Effector memory CD8-positive, alpha-beta T cell (primary cell): ENCODE measurements around the gene GALNT3.

Experiments
- ATAC-seq: fragments of 150-1000 bp; cut with Tn5 transposase; replicated peaks from 2 replicates; pipeline ENCODE4 v1.10.0; 2021; ENCODE audit warnings: mild to moderate bottlenecking, moderate library complexity
- DNase-seq, 3 experiments: peaks; one replicate each; pipeline ENCODE4 v3.0.0; 2021
- H3K27ac Mint-ChIP-seq, 2 donors: one replicate each; pipeline ENCODE4 v1.8.0; 2022; ENCODE audit warnings: mild to moderate bottlenecking in 2 of 2, mixed read lengths in 2 of 2, moderate library complexity in 2 of 2
- H3K27me3 Mint-ChIP-seq, 2 donors: one replicate each; pipeline ENCODE4 v1.8.0; 2022; ENCODE audit warnings: mixed read lengths in 2 of 2
- H3K36me3 Mint-ChIP-seq: one replicate; pipeline ENCODE4 v1.8.0; 2022; ENCODE audit warnings: mild to moderate bottlenecking, moderate library complexity, mixed read lengths; ENCODE audit not compliant: insufficient read depth
- H3K4me1 Mint-ChIP-seq, 2 donors: one replicate each; pipeline ENCODE4 v1.8.0; 2022; ENCODE audit warnings: low read depth in 2 of 2, mixed read lengths in 2 of 2
- H3K4me3 Mint-ChIP-seq, 2 donors: one replicate each; pipeline ENCODE4 v1.8.0; 2022; ENCODE audit warnings: mild to moderate bottlenecking in 2 of 2, mixed read lengths in 2 of 2, moderate library complexity in 2 of 2
- H3K9me3 Mint-ChIP-seq, 2 donors: one replicate each; pipeline ENCODE4 v1.8.0; 2022; ENCODE audit warnings: mixed read lengths in 2 of 2

GALNT3 gene

DNA sequence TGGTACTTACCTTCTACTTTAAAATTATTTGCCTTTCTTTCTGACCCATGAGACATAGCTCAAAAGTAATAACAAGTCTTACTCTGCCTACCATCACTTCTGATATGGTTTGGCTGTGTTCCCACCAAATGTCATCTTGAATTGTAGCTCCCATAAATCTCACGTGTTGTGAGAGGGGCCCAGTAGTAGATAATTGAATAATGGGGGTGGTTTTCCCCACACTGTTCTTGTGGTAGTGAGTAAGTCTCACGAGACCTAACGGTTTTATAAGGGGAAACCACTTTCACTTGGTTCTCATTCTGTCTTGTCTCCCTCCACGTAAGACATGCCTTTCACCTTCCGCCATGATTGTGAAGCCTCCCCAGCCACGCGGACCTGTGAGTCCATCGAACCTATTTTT is 47.5 kb downstream of the GALNT3 start:
- ATAC-seq = no peak
- H3K27me3 Mint-ChIP-seq = no peaks in the 10 kb centered on the region

DNA sequence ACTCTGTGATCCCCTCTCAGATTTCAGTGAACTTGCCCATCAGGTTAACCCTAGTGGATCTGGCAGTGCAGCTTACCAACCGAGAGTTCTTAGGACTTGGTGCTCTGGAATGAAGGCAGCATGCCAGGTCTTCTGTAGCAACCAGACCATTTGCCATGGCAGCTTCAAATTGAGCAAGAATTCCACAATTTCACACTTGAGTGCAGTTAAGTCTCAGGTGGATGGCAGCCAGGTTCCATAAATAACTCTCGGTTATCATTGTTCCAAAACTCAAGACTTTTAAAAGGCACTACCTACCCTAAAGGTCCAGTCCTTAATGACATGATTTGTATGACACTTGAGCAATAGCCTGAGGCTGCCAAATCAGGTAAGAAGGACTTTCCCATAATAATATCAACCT is 48.1 kb downstream of the GALNT3 start:
- ATAC-seq = no peak
- no peak for DNase-seq
- Mint-ChIP-seq H3K27me3 (no peaks in the 10 kb centered on the region), H3K4me3 (no peak overlapping the region), H3K4me1 (no peaks in the 10 kb centered on the region), H3K36me3 (peaks cover 20% of the 10 kb centered on the region), H3K27ac (no peak overlapping the region), H3K9me3 (no peaks in the 10 kb centered on the region)

More for the DNA sequence above, 47.5 kb downstream of the GALNT3 start:
- DNase-seq = no peak
- Mint-ChIP-seq H3K9me3 (no peaks in the 10 kb centered on the region), H3K27ac (no peak overlapping the region), H3K36me3 (peaks cover 20% of the 10 kb centered on the region), H3K4me1 (no peaks in the 10 kb centered on the region), H3K4me3 (no peak overlapping the region)

DNA sequence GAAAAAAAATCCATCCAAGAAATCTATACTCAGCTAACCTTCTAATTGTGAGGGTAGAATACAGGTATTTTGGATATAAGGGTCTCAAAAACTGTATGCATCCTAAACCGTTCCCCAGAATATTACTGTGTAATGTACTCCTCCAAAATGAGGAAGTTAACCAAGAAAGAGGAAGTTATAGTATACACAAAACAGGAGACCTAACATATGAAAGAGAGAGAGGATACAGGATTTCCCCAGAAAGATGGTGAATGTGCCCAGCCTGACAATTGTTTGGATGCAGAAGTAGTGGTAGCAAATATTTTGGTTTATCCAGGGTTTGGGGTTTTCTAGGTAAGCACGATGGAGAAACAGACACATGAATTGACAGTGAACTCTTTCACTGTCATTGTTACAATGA is 50.6 kb downstream of the GALNT3 start:
- no peak for DNase-seq
- Mint-ChIP-seq H3K27ac (no peak overlapping the region), H3K27me3 (no peaks in the 10 kb centered on the region), H3K9me3 (no peaks in the 10 kb centered on the region), H3K4me3 (no peak overlapping the region), H3K36me3 (peaks cover 18% of the 10 kb centered on the region), H3K4me1 (no peaks in the 10 kb centered on the region)
- ATAC-seq = peak; percentile 43

DNA sequence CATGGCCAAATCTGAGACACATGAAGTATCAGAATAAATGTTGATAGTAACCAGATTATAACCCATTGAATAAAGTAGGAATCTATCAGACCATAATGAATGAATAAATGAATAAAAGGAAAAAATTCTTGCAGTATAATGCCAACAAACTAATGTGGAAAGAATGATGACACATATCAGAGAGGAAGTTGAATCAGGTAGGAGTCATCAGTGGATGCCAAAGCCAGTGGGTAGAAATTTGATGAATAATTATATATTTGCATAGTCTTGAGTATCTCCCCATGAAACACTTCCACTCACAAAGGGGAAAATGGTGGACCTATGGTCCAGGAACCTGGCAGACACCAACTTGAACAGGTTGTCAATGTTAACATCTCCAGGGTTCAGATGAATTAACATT is 68.6 kb downstream of the GALNT3 start:
- ATAC-seq = no peak
- Mint-ChIP-seq H3K4me3 (no peak overlapping the region), H3K27me3 (peaks cover 21 to 33% of the 10 kb centered on the region in 2 donors), H3K9me3 (no peaks in the 10 kb centered on the region), H3K4me1 (no peaks in the 10 kb centered on the region), H3K36me3 (no peaks in the 10 kb centered on the region), H3K27ac (no peak overlapping the region)
- DNase-seq = no peak

DNA sequence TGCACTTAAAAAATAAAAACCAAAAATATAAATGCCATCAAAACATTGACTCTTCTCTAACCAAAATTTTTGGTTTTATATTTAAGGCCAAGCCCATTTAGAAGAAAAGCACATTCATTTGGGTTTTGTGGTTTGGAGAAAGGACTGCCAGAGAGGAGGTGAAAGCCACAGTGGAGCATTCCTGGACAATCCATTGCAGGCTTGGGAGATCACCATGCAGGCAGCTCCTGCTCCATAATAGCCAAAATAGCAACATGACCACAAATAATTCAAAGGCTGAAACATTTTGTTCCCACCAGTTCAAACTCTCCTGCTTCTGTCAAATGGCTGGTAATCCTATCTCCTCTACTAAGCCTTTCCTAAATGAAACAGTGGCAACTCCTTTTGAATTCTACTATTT is 73.5 kb downstream of the GALNT3 start:
- no peaks in the 10 kb centered on the region for H3K36me3 Mint-ChIP-seq
- H3K9me3 Mint-ChIP-seq = no peaks in the 10 kb centered on the region
- H3K4me3 Mint-ChIP-seq = no peak overlapping the region
- no peak for ATAC-seq
- no peaks in the 10 kb centered on the region for H3K4me1 Mint-ChIP-seq
- no peak overlapping the region for H3K27ac Mint-ChIP-seq
- H3K27me3 Mint-ChIP-seq = peaks cover 36 to 42% of the 10 kb centered on the region in 2 donors
- DNase-seq = no peak

DNA sequence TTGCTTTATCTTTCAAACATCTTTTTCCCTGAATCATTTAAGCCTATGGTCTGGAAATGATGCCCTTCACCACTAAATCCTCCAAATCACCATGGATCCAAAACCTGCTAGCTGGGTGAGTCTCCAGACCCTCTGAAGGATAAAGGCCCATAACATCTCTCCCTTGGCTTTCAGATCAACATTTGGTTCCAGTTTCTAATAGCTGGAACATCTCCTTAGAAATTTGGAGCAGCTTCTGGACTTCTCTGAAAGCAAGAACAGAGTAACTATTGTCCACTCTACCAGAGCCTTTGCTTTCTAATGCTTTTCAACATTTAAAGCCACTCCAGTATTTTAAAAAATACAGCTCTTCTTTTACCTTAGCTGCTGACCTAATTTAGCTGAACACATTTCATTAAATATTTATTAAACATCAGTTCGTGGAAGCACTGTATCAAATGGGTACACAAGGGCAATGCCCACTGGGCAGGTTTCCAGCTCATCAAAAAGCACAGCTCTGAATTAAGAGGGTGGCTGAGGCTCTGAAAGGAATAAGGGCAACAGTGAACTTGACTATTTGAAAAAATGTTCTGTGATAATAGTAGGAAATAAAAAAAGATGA is 75.3 kb downstream of the GALNT3 start:
- H3K27me3 Mint-ChIP-seq = peaks cover 24 to 39% of the 10 kb centered on the region in 2 donors
- no peak overlapping the region for H3K4me3 Mint-ChIP-seq
- no peaks in the 10 kb centered on the region for H3K4me1 Mint-ChIP-seq
- DNase-seq (no peak), ATAC-seq (no peak)
- no peak overlapping the region for H3K27ac Mint-ChIP-seq
- no peaks in the 10 kb centered on the region for H3K9me3 Mint-ChIP-seq
- H3K36me3 Mint-ChIP-seq = no peaks in the 10 kb centered on the region

DNA sequence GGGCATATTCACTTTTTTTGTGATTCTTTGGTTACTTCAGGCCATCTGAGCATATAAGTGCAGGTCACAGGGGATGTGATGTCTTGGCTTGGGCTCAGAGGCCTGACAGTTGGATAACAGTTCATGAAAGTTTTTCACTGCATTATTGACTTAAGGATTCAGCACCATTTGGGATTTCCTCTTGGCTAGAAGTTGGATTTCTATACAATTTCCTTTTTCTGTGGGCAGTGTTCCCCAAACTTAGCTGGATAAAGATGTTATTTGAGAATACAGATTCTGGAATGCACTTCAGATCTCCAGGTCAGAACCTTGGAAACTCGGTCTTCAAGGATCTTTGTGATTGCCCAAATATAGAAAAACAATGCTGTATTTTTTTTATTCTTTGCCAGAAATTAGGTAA is 78.0 kb downstream of the GALNT3 start:
- no peaks in the 10 kb centered on the region for H3K9me3 Mint-ChIP-seq
- H3K27ac Mint-ChIP-seq = no peak overlapping the region
- H3K36me3 Mint-ChIP-seq = no peaks in the 10 kb centered on the region
- no peaks in the 10 kb centered on the region for H3K4me1 Mint-ChIP-seq
- no peak overlapping the region for H3K4me3 Mint-ChIP-seq
- H3K27me3 Mint-ChIP-seq = peaks cover 10 to 28% of the 10 kb centered on the region in 2 donors
- DNase-seq (no peak), ATAC-seq (no peak)

DNA sequence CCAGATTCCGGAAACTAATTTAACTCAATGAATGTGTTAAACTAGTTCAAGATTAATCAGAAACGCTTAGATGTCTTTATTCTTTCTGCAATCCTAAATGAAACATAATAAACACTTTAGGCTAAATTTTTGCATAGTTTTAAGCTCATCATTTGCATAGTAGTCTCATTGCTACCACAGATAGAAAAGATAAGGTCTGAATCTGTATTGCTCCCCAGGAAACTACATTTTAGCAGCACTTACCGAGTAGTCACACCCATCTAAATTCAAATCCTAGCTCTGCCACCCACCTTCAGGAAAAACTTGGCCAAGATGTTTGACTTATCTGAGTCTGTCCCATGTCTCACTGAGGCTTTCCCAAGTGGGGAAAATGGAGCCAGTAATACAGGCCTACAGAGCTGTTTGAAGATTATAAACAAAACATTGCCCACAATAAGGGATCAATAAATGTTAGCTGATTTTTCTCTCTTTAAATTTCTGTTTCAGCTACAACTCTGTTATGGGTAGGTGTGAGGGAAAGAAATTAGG is 87.0 kb downstream of the GALNT3 start:
- DNase-seq (no peak), ATAC-seq (no peak)
- H3K4me3 Mint-ChIP-seq = no peak overlapping the region
- H3K36me3 Mint-ChIP-seq = no peaks in the 10 kb centered on the region
- H3K27me3 Mint-ChIP-seq = peaks cover 19 to 33% of the 10 kb centered on the region in 2 donors
- no peak overlapping the region for H3K27ac Mint-ChIP-seq
- no peaks in the 10 kb centered on the region for H3K4me1 Mint-ChIP-seq
- H3K9me3 Mint-ChIP-seq = peaks cover 4 to 5% of the 10 kb centered on the region in 2 donors

DNA sequence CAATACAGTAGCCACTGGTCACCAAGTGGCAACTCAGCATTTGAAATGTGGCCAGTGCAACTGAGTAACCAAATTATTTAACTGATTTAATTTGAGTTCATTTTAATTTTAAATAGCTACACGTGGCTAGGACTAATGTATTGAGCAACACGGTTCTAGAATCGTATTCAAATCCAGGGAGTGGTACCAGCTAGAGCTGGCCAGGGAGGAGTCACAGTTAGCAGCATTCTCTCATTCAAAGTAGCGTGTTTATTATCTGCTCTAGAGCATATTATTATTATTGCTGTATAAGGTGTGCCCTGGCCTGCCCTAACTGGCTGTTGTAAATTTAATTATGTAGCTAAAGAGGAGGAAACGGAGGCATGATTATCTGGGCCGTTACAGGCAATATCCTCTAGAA is 92.9 kb downstream of the GALNT3 start:
- peaks cover 27 to 33% of the 10 kb centered on the region in 2 donors for H3K27me3 Mint-ChIP-seq
- no peaks in the 10 kb centered on the region for H3K9me3 Mint-ChIP-seq
- ATAC-seq (no peak), DNase-seq (no peak)
- no peaks in the 10 kb centered on the region for H3K36me3 Mint-ChIP-seq
- H3K27ac Mint-ChIP-seq = no peak overlapping the region
- H3K4me1 Mint-ChIP-seq = no peaks in the 10 kb centered on the region
- no peak overlapping the region for H3K4me3 Mint-ChIP-seq

DNA sequence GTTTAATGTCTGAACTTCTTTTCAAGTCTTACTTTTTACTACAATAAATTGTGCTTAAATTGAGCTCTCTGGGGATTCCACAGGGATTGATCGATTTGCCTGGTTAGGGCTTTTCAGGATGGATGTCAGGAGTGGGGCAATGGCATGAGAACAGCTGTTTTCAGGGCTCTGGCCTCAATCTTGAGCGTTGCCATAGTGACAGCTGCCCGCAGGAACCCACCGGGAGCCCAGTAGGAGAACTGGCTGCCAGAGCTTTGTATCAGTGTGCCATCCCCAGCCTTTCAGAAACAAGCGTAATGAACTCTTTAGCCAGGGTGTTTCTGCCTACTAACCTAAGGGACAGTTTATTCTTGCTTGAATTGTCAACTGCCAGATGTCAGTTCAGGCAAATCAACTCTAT is 93.5 kb downstream of the GALNT3 start:
- Mint-ChIP-seq H3K4me1 (no peaks in the 10 kb centered on the region), H3K4me3 (no peak overlapping the region), H3K27ac (no peak overlapping the region), H3K9me3 (no peaks in the 10 kb centered on the region), H3K36me3 (no peaks in the 10 kb centered on the region), H3K27me3 (peaks cover 29 to 33% of the 10 kb centered on the region in 2 donors)
- no peak for ATAC-seq
- DNase-seq = no peak

DNA sequence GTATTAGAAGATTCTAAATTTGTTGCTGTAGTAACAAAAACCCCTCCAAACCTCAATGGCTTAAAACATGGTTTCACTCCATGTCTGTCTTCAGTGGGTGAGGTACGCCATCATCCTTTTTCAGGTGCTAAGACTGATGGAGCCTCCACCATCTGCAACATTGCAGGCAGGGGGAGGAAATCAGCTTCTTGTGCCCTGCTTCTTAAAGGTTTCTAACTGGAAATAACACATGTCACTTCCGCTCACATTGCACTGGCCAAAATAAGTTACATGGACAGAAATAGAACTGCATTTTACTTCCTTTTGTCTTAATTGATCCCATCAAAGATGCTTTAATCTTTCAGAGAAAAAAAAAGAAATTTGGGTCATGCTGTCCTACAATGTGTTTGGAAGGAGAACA is 94.1 kb downstream of the GALNT3 start:
- ATAC-seq (no peak), DNase-seq (no peak)
- no peak overlapping the region for H3K4me3 Mint-ChIP-seq
- H3K27me3 Mint-ChIP-seq = peaks cover 28 to 29% of the 10 kb centered on the region in 2 donors
- H3K36me3 Mint-ChIP-seq = no peaks in the 10 kb centered on the region
- no peaks in the 10 kb centered on the region for H3K4me1 Mint-ChIP-seq
- no peak overlapping the region for H3K27ac Mint-ChIP-seq
- no peaks in the 10 kb centered on the region for H3K9me3 Mint-ChIP-seq

DNA sequence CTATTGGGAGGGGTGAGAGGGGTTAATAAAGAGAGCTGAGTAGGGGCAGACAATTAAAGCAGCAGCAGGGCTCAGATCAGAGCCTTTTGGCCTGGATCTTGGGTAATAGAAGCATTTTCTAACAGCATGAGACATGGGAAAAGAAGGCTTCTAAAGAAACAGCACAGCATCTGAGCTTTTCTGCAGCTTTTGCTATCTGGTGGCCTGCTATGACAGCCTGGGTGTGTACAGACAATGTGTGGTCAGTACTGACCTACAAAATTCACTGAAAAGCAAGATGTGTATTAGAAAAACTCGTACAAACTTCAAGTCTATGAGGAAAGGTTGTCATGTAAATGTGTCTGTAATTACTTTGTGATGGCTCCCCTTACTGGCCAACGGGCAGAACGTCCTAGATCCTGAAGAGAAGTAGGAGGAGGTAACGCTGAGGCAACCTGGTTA is 95.6 kb downstream of the GALNT3 start:
- H3K27ac Mint-ChIP-seq = no peak overlapping the region
- ATAC-seq (no peak), DNase-seq (no peak)
- H3K27me3 Mint-ChIP-seq = peaks cover 33 to 35% of the 10 kb centered on the region in 2 donors
- H3K4me3 Mint-ChIP-seq = no peak overlapping the region
- no peaks in the 10 kb centered on the region for H3K36me3 Mint-ChIP-seq
- H3K4me1 Mint-ChIP-seq = no peaks in the 10 kb centered on the region
- H3K9me3 Mint-ChIP-seq = no peaks in the 10 kb centered on the region

DNA sequence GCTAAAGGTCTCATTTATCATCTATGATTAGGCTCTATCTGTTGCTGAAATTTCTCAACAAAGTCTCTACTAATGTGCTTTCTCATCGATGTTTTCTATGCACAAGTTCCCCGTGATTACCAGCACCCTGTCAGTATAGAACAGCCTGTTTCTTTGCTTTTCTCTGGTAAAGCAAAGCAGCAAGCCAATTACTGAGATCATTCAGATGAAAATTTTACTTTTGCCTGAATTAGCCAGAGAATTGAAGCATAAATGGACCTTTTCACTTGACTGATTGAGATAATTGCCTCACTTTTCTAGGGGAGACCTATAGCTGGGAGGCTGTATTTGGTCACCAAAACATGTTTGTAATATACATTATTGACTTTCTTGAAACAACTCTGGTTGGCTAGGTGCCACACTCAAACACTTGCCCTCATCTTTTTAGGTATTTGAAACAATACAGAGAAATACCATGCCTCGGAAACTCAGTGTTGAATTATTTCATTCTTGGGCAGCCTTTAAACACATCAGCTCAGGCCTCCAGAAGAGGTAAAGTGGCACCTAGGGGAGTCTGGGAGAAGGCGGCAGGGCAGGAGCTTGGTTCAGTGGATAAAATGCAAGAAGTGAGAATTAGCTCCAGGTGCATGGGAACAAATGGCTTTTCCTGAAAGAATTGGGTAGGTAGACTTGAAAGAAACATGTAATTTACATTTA is 96.2 kb downstream of the GALNT3 start:
- no peak overlapping the region for H3K4me3 Mint-ChIP-seq
- no peaks in the 10 kb centered on the region for H3K9me3 Mint-ChIP-seq
- H3K4me1 Mint-ChIP-seq = no peaks in the 10 kb centered on the region
- H3K27me3 Mint-ChIP-seq = peaks cover 35% of the 10 kb centered on the region in 2 donors
- DNase-seq = no peak
- no peaks in the 10 kb centered on the region for H3K36me3 Mint-ChIP-seq
- no peak for ATAC-seq
- no peak overlapping the region for H3K27ac Mint-ChIP-seq
